ENCODE results near the gene GLRX. TPM values are rescaled to one million over a fixed set of nuclear protein-coding genes. Genes with fewer than 3 reads are reported as not detected.

The GLRX gene
- total RNA-seq, 2 experiments from 2014 or later: 28.4 to 32.6 TPM

GRCh38 chr5:95808686-95809413, 13.7 kb downstream of the GLRX start:
- ATAC-seq (peak; percentile 99), DNase-seq (peak; percentile 90)
- Mint-ChIP-seq H3K9me3 (peaks cover 2% of the 10 kb centered on the region), H3K27ac (peak overlapping the region; percentile 86), H3K4me3 (peak overlapping the region; percentile 52), H3K27me3 (no peaks in the 10 kb centered on the region), H3K4me1 (ENCODE audit: low read depth) (peaks cover 56% of the 10 kb centered on the region), H3K36me3 (ENCODE audit: low read depth) (peaks cover 10% of the 10 kb centered on the region)
- no peak for TF ChIP-seq CTCF (IDR thresholded peaks at IDR 0.05)
- POLR2A ChIA-PET: interaction anchor here (1.0 to 8.9 kb wide), 3 partner anchors 12 to 60 kb away, joined by 3 to 102 read pairs (median 4); partner anchors contain the start of gene GLRX
- CTCF ChIA-PET: interaction anchor here (0.7 to 5.4 kb wide), 13 partner anchors 9 to 145 kb away, joined by 3 to 58 read pairs (median 6); partner anchors contain the start of gene GLRX
- intact Hi-C loops (cut with micrococcal nuclease): loop anchor here (5.0 kb wide), 1 partner anchor 33 kb away; no protein-coding TSS in a partner anchor

- intact Hi-C loops (cut with micrococcal nuclease): loop anchor here (5.0 kb wide), 1 partner anchor 34 kb away; no protein-coding TSS in a partner anchor
- Mint-ChIP-seq H3K9me3 (peaks cover 2% of the 10 kb centered on the region), H3K36me3 (ENCODE audit: low read depth) (peaks cover 6% of the 10 kb centered on the region), H3K27ac (peak overlapping the region; percentile 86), H3K4me3 (peak overlapping the region; percentile 52), H3K27me3 (no peaks in the 10 kb centered on the region), H3K4me1 (ENCODE audit: low read depth) (peaks cover 52% of the 10 kb centered on the region)
- ChIA-PET CTCF (interaction anchor here (0.6 to 5.4 kb wide), 15 partner anchors 9 to 144 kb away, joined by 3 to 58 read pairs (median 4); partner anchors contain the start of gene GLRX), POLR2A (interaction anchor here (1.0 to 8.9 kb wide), 4 partner anchors 13 to 60 kb away, joined by 3 to 102 read pairs (median 4); partner anchors contain the start of gene GLRX)
- peak; percentile 2 for ATAC-seq
- DNase-seq: no peak
- no peak for TF ChIP-seq CTCF (IDR thresholded peaks at IDR 0.05)
Measured at GRCh38 chr5:95808013-95808685, 14.4 kb downstream of the GLRX start.

GRCh38 chr5:95806687-95807086, 15.8 kb downstream of the GLRX start:
- Mint-ChIP-seq H3K27ac (no peak overlapping the region), H3K27me3 (no peaks in the 10 kb centered on the region), H3K36me3 (ENCODE audit: low read depth) (peaks cover 3% of the 10 kb centered on the region), H3K4me3 (no peak overlapping the region), H3K4me1 (ENCODE audit: low read depth) (peaks cover 40% of the 10 kb centered on the region), H3K9me3 (peaks cover 2% of the 10 kb centered on the region)
- DNase-seq: no peak
- ChIA-PET POLR2A (interaction anchor here (0.6 to 8.9 kb wide), 2 partner anchors 14 to 76 kb away, joined by 3 to 102 read pairs; partner anchors contain the start of gene GLRX), CTCF (interaction anchor here (1.2 to 5.4 kb wide), 3 partner anchors 17 to 40 kb away, joined by 3 to 58 read pairs (median 6); no protein-coding TSS in a partner anchor)
- intact Hi-C loops (cut with micrococcal nuclease): loop anchor here (5.0 kb wide), 1 partner anchor 36 kb away; no protein-coding TSS in a partner anchor
- no peak for TF ChIP-seq CTCF (IDR thresholded peaks at IDR 0.05)
- ATAC-seq: no peak

- no peak for ATAC-seq
- no peaks in the 10 kb centered on the region for H3K27me3 Mint-ChIP-seq
- H3K36me3 Mint-ChIP-seq (ENCODE audit: low read depth): peaks cover 2% of the 10 kb centered on the region
- DNase-seq: no peak
- intact Hi-C loops (cut with micrococcal nuclease): loop anchor here (5.0 kb wide), 1 partner anchor 37 kb away; no protein-coding TSS in a partner anchor
- ChIA-PET POLR2A (interaction anchor here (8.9 kb wide), 1 partner anchor 16 kb away, joined by 102 read pairs; the partner anchor contains the start of gene GLRX), CTCF (interaction anchor here (1.9 to 3.0 kb wide), 3 partner anchors 24 to 42 kb away, joined by 4 to 14 read pairs (median 6); no protein-coding TSS in a partner anchor)
- peaks cover 23% of the 10 kb centered on the region for H3K4me1 Mint-ChIP-seq (ENCODE audit: low read depth)
- no peak overlapping the region for H3K27ac Mint-ChIP-seq
- no peak overlapping the region for H3K4me3 Mint-ChIP-seq
- no peak for TF ChIP-seq CTCF (IDR thresholded peaks at IDR 0.05)
- H3K9me3 Mint-ChIP-seq: peaks cover 2% of the 10 kb centered on the region
Measured at GRCh38 chr5:95804736-95805539, 17.6 kb downstream of the GLRX start.
